Dedifferentiated amniotic fluid mesenchymal stem cell (primary cell): ENCODE results near the gene VPS26A.

Experiments
- DNase-seq: peaks from one replicate; pipeline ENCODE4 v3.0.0-alpha.2; 2016; ENCODE audit errors: extremely low spot score

Gene VPS26A

DNA sequence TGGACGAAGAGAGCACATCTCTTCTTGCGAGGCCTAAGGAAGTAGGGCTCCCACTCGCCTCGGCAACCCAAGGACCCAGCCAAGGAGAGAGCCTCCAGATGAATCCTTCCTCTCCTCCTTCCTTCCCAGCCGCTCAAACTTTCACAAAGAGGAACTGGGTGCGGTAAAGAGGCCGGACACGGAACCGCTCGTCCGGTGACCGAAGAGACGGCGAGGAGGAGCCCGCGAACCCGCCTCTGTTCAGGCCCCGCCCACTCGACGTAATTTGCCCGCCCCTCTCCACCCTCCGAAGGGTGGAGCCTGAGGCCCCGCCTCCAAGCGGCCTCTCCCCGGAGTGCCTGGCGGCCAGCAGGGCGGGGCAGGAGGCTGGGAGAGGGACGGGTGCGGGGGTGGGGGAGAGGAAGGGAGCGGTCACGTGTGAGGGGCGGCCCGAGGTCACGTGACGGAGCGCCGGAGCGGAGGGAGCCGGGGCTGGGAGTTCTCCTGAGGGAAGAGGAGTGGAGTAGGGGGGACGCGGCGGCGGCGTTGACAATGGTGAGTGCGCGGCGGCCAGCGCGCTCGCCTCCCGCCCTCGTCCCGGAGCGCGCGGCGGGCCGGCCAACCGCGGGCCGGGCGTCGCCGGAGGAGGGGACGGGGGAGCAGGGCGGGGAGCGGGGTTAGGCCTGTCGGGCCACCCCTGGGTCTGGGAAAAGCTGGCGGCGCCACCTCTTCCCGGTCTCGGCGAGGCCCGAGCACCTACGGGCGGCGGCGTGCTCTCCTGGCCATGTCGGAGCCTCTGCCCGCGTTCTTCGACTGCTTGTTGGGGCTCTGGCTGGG lies at the start of gene VPS26A:
Gene VPS26A (plus strand): TSS at position 432 of the 816 bp plus-strand sequence. CDS start 100 bp downstream, at position 532.
- DNase-seq: peak; percentile 97

- DNase-seq: no peak
These were observed 49.4 kb upstream of the VPS26A start for GRCh38 chr10:69074532-69074931.

DNA sequence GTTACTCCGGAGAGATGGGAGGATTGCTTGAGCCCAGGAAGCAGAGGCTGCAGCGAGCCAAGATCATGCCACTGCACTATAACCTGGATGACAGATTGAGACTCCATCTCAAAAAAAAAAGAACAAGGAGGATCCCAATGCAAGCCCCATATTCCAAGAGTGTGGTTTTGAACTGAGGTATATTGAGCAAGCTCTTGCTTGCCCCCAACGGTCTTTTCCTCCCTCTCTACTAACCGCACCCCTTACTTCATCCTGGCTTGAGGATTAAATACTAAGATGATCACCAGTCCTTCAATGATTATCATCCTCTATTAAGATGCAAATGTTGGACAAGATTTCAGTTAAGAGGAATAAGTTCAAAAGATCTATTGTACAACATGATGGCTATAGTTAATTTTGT lies 48.5 kb upstream of the VPS26A start:
- no peak for DNase-seq

GRCh38 chr10:69078311-69078710 lies 45.7 kb upstream of the VPS26A start:
- no peak for DNase-seq

DNA sequence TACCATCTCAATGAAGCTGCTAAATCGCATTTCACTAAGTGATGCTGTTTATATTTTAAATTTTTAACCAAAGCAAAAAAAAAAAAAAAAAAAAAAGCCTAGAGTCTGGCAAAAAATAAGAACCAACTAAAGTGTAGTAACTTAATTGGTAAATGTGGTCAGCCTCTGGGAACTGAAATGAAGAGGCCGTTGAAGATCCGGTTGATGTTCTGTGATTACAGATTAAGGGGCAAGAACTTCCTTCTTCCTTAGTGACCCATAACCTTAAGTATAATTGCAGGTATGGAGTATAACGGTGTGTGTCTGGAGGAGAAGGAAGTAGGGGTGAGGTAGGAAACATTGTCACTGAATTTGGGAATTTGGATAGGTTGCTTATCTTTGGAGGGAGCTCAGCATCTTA lies 43.8 kb upstream of the VPS26A start:
- no peak for DNase-seq

GRCh38 chr10:69086001-69086509 lies 37.9 kb upstream of the VPS26A start:
- DNase-seq: no peak

DNA sequence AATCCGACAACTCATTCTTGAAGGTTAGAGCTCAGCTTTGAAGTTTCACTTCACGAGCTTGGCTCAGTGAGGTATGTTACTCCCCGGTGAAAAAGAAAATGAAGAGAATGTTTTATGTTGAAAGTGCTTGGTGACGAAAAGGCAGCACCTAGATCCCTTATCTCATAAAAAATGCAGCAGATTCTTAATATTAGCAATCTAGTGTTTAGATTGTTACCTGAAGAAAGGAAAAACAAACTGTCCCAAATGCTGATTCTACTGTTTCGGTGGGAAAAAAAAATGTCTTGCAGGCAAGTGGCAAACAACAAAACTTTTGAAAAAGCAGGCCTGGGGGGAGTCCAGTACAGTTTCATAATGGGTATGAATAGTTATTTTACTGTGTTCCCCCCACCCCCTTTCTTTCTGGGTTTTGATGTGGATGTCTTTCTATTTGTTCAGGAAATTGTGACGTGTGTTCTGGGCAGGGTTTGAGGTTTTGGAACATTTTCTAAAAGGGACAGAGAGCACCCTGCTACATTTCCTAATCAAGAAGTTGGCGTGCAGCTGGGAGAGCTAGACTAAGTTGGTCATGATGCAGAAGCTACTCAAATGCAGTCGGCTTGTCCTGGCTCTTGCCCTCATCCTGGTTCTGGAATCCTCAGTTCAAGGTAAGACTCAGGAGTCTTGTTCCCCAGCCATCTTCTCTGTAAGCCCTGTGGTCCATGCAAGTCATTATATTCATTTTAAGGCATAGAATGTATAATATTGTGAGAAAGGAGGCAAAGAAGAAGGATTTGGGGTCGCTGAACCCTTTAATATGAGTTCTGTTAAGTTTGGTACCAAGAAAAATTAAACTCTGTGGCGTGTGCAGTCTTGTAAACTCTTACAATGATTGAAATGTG lies 36.1 kb upstream of the VPS26A start, which contains the start of gene SRGN:
Gene SRGN (plus strand): TSS at position 514 of the 881 bp plus-strand sequence. CDS start 55 bp downstream, at position 569.
- DNase-seq: peak; percentile 27

GRCh38 chr10:69088471-69088769 lies 35.6 kb upstream of the VPS26A start:
- DNase-seq: no peak

DNA sequence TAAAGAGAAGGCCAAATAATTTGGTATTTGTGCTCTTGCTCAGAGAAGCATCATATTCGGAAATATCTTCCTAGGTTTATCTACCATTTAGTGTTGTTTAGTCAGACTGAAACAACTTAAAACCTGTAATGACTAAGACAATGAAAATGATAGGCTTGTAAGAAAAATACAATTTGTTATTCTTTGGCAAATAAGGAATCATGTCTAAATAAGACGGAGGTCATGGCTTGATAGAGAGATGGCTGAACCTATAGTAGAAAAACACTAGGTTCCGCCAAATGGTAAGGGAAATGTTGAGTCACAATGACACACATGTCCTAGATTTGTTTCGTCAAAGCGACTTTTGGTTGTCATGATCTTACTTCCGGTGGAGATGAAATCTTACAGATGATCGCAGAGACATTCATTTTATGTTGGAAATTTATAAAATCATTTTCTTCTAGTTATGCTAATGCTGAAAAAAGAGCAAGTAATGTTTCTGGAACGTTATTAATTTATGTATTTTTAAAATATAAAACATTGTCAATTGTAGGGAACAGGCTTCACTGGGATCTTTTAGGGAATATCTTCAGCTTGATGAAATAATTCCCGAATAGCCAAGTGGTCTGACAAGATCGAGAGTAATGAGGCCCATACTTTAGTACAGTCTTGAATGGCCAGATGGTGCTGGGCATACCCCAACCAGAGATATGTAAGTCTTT lies 35.0 kb upstream of the VPS26A start:
- peak; percentile 71 for DNase-seq

DNA sequence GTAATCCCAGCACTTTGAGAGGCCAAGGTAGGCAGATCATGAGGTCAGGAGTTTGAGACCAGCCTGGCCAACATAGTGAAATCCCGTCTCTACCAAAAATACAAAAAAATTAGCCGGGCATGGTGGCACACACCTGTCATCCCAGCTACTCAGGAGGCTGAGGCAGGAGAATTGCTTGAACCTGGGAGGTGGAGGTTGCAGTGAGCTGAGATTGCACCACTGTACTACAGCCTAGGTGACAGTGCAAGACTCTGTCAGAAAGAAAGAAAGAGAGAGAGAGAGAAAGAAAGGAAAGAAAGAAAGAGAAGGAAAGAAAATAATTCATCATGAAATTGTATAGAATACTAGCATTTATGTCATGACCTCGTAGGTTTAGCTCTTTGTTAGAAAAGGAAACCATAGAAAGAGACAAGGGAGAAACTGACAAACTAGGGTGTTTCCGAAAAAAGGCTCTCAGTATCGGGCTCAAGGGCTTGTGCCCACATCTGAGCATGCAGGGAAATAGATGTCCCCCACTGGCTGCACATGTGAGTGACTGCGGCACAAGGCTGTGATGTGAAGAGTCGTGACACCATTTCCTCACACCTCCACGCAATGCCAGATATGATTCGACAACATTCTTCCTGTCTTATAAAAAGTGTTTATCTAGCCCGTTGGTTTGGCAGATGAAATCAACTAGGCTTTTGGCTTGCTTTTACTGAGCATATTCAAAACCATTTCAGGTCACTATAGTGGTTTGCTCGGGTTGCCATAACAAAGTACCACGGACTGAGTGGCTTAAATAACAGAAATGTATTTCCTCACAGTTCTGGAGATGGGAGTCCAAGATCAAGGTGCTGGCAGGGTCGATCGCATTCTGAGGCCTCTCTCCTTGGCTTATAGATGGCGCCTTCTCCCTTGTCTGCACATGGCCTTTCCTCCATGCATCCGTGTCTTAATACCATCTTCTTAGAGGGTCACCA lies 34.1 kb upstream of the VPS26A start:
- DNase-seq: no peak

DNA sequence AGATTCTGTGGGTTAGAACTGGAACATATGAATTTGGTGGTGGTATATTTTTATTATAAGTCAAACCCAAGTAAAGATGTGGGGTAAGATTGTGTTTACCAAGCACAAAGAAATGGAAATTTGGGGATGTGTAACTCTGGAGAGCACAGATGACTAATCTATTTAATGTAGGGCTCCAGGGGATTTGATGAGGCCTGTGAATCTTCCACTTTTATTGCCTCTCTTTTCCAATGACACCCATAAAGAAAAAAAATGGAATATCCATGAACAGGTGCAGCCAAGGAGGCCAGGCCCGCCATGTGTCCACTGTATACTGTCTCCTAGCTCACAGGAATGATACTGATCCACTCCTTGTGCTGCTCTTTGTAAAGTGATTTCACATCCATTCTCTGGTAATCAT lies 33.3 kb upstream of the VPS26A start:
- DNase-seq: no peak

DNA sequence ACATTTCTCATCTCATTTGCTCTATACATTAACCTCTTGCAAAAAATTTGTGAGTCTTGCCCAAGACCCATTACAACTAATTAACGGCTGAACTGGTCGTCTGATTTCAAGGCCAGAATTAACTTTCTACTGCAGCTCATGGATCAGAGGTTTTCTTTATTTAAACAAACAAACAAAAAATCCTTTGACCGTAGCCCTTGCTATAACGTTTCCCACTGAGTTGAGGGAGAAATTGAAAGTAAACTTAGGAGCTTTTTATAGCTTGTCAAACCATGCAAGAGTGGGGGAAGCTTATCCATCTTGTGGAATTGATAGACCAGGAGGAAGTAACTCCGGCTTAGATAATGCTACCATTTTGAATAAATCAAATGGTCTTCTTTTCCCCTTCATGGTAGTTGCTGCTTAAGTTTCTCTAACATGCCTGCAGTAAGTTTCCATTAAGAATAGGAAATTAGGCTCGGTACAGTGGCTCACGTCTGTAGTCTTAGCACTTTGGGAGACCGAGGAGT lies 32.8 kb upstream of the VPS26A start:
- peak; percentile 21 for DNase-seq

DNA sequence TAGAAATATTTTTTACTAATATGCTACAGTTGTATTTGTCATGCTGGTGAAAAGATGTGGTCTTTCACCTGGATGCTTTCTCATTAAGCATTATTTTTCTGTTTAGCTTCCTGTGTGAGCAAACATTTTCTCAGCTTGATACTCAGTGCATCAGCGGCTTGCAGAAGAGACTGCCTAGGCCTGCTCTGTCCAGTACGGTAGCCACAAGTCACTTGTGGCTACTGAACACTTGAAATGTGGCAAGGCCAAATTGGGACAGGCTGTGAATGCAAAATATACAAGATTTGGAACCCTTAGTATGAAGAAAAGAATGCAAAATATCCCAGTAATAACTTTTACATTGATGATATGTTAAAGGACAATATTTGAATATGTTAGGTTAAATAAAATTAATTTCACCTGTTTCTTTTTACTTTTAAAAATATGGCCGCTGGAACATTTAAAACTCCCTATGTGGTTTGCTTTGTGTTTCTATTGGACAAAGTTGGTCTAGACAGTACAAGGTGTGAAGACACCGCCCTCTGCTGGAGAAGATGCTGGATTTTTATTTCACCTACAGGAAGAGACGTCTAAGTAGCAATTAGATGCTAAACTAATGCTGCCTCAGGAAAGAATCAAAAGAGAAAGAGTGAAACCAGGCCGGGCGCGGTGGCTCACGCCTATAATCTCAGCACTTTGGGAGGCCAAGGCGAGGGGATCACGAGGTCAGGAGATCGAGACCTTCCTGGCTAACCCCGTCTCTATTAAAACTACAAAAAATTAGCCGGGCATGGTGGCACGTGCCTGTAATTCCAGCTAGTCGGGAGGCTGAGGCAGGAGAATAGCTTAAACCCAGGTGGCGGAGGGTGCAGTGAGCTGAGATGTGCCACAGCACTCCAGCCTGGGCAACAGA lies 30.8 kb upstream of the VPS26A start:
- DNase-seq: peak; percentile 82

DNA sequence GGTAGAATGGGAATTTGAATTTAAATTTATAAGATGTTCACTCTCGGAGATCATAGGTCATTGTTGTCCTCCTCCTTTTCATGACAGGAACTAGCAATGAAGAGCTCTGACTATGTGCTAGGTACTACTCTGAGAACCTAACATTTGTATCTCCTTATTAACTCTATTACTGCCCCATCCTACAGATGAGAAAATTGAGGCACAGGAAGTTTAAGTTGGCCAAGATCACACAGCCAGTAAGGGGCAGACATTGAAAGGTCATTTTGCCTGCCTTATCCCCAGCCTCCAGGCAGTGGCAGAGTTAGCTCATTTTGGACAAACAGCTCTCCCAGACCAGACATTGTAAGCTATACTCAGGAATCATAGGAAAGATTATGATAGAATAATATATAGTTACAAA lies 30.0 kb upstream of the VPS26A start:
- no peak for DNase-seq

- DNase-seq: no peak
These were observed 27.9 kb upstream of the VPS26A start for GRCh38 chr10:69096045-69096444.

DNA sequence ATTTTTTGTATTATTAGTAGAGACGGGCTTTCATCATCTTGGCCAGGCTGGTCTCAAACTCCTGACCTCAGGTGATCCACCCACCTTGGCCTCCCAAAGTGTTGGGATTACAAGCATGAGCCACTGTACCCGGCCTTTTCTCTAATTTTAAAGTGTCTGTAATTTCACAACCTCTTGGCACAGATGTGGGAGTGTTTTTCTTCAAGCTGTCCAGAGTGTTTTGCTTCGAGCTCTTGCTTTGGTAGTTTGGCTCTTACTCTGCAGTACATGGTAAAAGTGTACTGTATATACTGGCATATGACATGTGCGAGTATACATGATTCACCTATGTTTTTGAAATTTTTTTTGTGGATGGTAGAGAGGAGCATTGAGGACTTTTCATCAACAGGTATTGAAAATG lies 26.2 kb upstream of the VPS26A start:
- DNase-seq: no peak

DNA sequence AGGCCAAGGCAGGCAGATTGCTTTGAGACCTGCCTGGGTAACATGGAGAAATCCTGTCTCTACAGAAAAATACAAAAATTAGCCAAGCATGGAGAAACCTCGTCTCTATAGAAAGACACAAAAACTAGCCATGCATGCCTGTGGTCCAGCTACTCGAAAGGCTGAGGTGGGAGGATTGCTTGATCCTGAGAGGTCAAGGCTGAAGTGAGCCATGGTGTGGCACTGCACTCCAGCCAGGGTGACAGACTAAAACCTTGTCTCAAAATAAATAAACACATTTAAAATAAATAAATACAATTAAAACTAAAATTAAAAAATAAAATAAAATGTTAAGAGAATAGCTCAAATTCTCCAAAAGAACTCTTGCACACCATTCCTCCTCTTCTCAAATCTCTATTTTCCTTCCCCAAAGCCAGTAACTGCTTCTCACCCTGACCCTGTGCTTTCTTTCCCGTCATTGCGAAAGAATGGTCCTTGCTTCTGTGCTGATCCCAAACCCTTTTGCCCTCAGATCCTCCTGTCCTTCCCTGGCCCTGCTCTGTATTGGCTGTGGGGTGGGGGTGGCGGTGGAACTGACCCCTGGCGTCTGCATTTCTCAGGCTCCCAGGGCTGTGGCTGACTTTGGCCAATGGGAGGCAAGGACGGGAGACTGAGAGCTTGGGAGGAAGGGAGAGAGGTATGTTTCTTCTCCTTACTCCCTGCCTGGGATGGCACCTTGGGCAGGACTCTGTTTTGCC lies 23.7 kb upstream of the VPS26A start:
- no peak for DNase-seq

DNA sequence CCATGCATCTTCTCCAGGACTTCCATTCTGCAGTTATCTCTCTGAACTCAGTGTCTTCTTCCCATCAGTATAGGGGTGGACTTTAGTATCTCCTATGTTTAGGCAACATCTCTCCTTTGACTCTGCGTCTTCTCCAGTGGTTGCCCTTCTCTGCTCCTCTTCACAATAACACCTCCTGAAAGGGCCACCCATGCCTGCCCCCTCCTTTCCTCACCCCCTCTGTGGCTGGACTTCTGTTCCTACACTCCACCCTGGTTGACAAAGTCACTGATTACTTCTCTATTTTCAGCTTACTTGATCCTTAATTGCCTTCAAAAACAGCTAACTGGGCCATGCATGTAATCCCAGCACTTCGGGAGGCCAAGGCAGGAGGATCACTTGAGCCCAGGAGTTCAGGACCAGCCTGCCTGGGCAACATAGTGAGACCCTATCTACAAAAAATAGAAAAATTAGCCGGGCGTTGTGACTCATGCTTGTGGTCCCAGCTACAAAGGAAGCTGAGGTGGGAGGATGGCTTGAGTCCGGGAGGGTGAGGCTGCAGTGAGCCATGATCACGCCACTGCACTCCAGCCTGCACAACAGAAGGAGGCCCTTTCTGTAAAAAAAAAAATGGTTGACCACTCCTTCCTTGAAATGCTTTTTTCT lies 22.4 kb upstream of the VPS26A start:
- DNase-seq: no peak
